HG03108 (cell line): ENCODE measurements around the gene DLD.
A peak's percentile ranks its signal among the peaks of the same experiment; 100 is the strongest.
"Not testable (repeated sequence)": the region's sequence is repeated elsewhere in the genome, so short reads cannot be mapped to it uniquely, and the experiment has no call there.

Experiments
- ATAC-seq: cut with Tn5 transposase; IDR thresholded peaks from one replicate; pipeline ENCODE4 v1.9.1; 2021; ENCODE audit warnings: moderate library complexity; ENCODE audit not compliant: unreplicated experiment

Gene DLD

GRCh38 chr7:107890962-107891635 lies at the start of gene DLD:
DLD (plus strand) TSS chr7:107891183; CDS start chr7:107891251, 68 bp downstream.
- ATAC-seq, result peak; percentile 99

GRCh38 chr7:107842213-107842612 lies 48.8 kb upstream of the DLD start:
- ATAC-seq, result no peak

- ATAC-seq, result no peak
Measured at GRCh38 chr7:107843184-107843583, 47.8 kb upstream of the DLD start.

GRCh38 chr7:107846324-107846723 lies 44.7 kb upstream of the DLD start:
- no peak for ATAC-seq

- no peak for ATAC-seq
Measured at GRCh38 chr7:107847168-107847835, 43.7 kb upstream of the DLD start.

GRCh38 chr7:107847836-107848175 lies 43.2 kb upstream of the DLD start:
- not testable (repeated sequence) for ATAC-seq

GRCh38 chr7:107848211-107848610 lies 42.8 kb upstream of the DLD start:
- not testable (repeated sequence) for ATAC-seq

- no peak for ATAC-seq
Measured at GRCh38 chr7:107850216-107850615, 40.8 kb upstream of the DLD start.

GRCh38 chr7:107850643-107851042 lies 40.3 kb upstream of the DLD start:
- ATAC-seq, result no peak

GRCh38 chr7:107854454-107854853 lies 36.5 kb upstream of the DLD start:
- no peak for ATAC-seq

GRCh38 chr7:107854989-107855388 lies 36.0 kb upstream of the DLD start:
- no peak for ATAC-seq

- ATAC-seq, result peak; percentile 93
Measured at GRCh38 chr7:107856806-107857540, 34.0 kb upstream of the DLD start.

- no peak for ATAC-seq
Measured at GRCh38 chr7:107857541-107857912, 33.5 kb upstream of the DLD start.

- ATAC-seq, result no peak
Measured at GRCh38 chr7:107858280-107858679, 32.7 kb upstream of the DLD start.

GRCh38 chr7:107860279-107860961 lies 30.6 kb upstream of the DLD start:
- no peak for ATAC-seq

GRCh38 chr7:107860981-107861652 lies 29.9 kb upstream of the DLD start:
- ATAC-seq, result no peak

GRCh38 chr7:107865956-107866775 lies 24.8 kb upstream of the DLD start:
- no peak for ATAC-seq

GRCh38 chr7:107867858-107868466 lies 23.0 kb upstream of the DLD start:
- no peak for ATAC-seq

GRCh38 chr7:107870427-107871000 lies 20.5 kb upstream of the DLD start:
- ATAC-seq, result no peak
